ENCODE results near the gene COQ8B. TPM values are rescaled to one million over a fixed set of nuclear protein-coding genes. Genes with fewer than 3 reads are reported as not detected.
"Not testable (repeated sequence)": the region's sequence is repeated elsewhere in the genome, so short reads cannot be mapped to it uniquely, and the experiment has no call there.

COQ8B gene
- total RNA-seq, 2 donors from 2014 or later: 29.8 to 31.3 TPM

GRCh38 chr19:40650749-40651305 is 65.9 kb downstream of the COQ8B start:
- WGBS, 2 donors: 81 to 82% methylated on average over 8 of the region's 8 CpGs
- Histone ChIP-seq H3K9me3 (no peaks in the 10 kb centered on the region), H3K4me3 (no peak overlapping the region), H3K27ac (no peak overlapping the region), H3K36me3 (replicated peaks in 1 of 2; ENCODE audit: insufficient read depth in 1 of 2, low read depth in 2 of 2) (no peaks in the 10 kb centered on the region), H3K4me1 (peaks cover 2% of the 10 kb centered on the region), H3K27me3 (no peaks in the 10 kb centered on the region)
- TF ChIP-seq POLR2A (IDR thresholded peaks at IDR 0.05) (no peak), CTCF (IDR thresholded peaks at IDR 0.05) (no peak)
- DNase-seq (peak in 1 of 4 donors; percentile 56), ATAC-seq (no peak)
- intact Hi-C loops (cut with DNase I): no loop called here

GRCh38 chr19:40649903-40650675 is 66.6 kb downstream of the COQ8B start:
- H3K9me3 ChIP-seq; ATAC-seq; intact Hi-C loops (cut with DNase I); H3K36me3 ChIP-seq (replicated peaks in 1 of 2; ENCODE audit: insufficient read depth in 1 of 2, low read depth in 2 of 2); H3K27ac ChIP-seq; DNase-seq; H3K4me1 ChIP-seq; H3K4me3 ChIP-seq; H3K27me3 ChIP-seq: not testable (repeated sequence)
- WGBS, 2 donors: 73 to 83% methylated on average over 9 of the region's 9 CpGs

GRCh38 chr19:40646743-40647254 is 69.9 kb downstream of the COQ8B start:
- intact Hi-C loops (cut with DNase I): no loop called here
- Histone ChIP-seq H3K27me3 (no peaks in the 10 kb centered on the region), H3K27ac (peak overlapping the region; percentile 50 to 82 (median 70)), H3K36me3 (replicated peaks in 1 of 2; ENCODE audit: insufficient read depth in 1 of 2, low read depth in 2 of 2) (no peaks in the 10 kb centered on the region), H3K4me3 (no peak overlapping the region), H3K9me3 (no peaks in the 10 kb centered on the region), H3K4me1 (peaks cover 6% of the 10 kb centered on the region)
- DNase-seq (no peak), ATAC-seq (no peak)
- 65 to 67% methylated on average over 5 of the region's 5 CpGs for WGBS, 2 donors
- no peak for TF ChIP-seq POLR2A (IDR thresholded peaks at IDR 0.05)

GRCh38 chr19:40642757-40643305 is 73.9 kb downstream of the COQ8B start:
- no peak for ATAC-seq
- WGBS, 2 donors: 59 to 64% methylated on average over 8 of the region's 8 CpGs
- intact Hi-C loops (cut with DNase I): no loop called here

GRCh38 chr19:40642051-40642706 is 74.5 kb downstream of the COQ8B start:
- DNase-seq (no peak), ATAC-seq (no peak)
- no peak overlapping the region for H3K4me3 ChIP-seq
- H3K36me3 ChIP-seq (replicated peaks in 1 of 2; ENCODE audit: insufficient read depth in 1 of 2, low read depth in 2 of 2): no peaks in the 10 kb centered on the region
- intact Hi-C loops (cut with DNase I): no loop called here
- H3K27me3 ChIP-seq: no peaks in the 10 kb centered on the region
- no peaks in the 10 kb centered on the region for H3K9me3 ChIP-seq
- no peak overlapping the region for H3K27ac ChIP-seq
- TF ChIP-seq POLR2A (IDR thresholded peaks at IDR 0.05) (no peak), CTCF (IDR thresholded peaks at IDR 0.05) (no peak)
- peaks cover 6% of the 10 kb centered on the region for H3K4me1 ChIP-seq
- 87 to 89% methylated on average over 16 to 18 of the region's 18 CpGs for WGBS, 2 donors

More at GRCh38 chr19:40642757-40643305, 73.9 kb downstream of the COQ8B start:
- DNase-seq: no peak
- Histone ChIP-seq H3K9me3 (no peaks in the 10 kb centered on the region), H3K36me3 (replicated peaks in 1 of 2; ENCODE audit: insufficient read depth in 1 of 2, low read depth in 2 of 2) (no peaks in the 10 kb centered on the region), H3K27me3 (no peaks in the 10 kb centered on the region), H3K4me3 (no peak overlapping the region), H3K27ac (no peak overlapping the region), H3K4me1 (peaks cover 6% of the 10 kb centered on the region)
- TF ChIP-seq CTCF (IDR thresholded peaks at IDR 0.05): no peak

Small RNA genes lying within 50 kb of the gene (small RNA-seq; reads per million reads assigned to genes)
- not detected for gene RNU6-195P

Other genes with a start within 250 kb of the COQ8B start
- gene SPTBN4, start 249.9 kb downstream of the COQ8B start, total RNA-seq: 1 to 10 TPM; 1.8 to 6.3 TPM
- gene SHKBP1, start 140.0 kb downstream of the COQ8B start, total RNA-seq: 10 to 100 TPM; 43.3 to 63.6 TPM
- 100 to 1,000 TPM in 1 of 2 donors, 10 to 100 TPM in 1; 45.1 to 195 TPM for gene LTBP4, start 115.5 kb downstream of the COQ8B start, total RNA-seq
- gene NUMBL, start 26.2 kb downstream of the COQ8B start, total RNA-seq: 10 to 100 TPM in 1 of 2 donors, 1 to 10 TPM in 1; 9.1 to 73.5 TPM
- gene ITPKC, start 226 bp upstream of the COQ8B start, total RNA-seq: 10 to 100 TPM; 14.0 to 27.7 TPM
- gene ACTMAP, start 33.6 kb upstream of the COQ8B start, total RNA-seq: 1 to 10 TPM; 3.0 to 4.2 TPM
- 10 to 100 TPM; 18.7 to 42.2 TPM for gene SNRPA, start 34.3 kb upstream of the COQ8B start, total RNA-seq
- gene MIA, start 58.6 kb upstream of the COQ8B start, total RNA-seq: 1 to 10 TPM in 1 of 2 donors, not detected in 1; 5.9 TPM
- 10 to 100 TPM; 20.4 to 23.3 TPM for gene RAB4B, start 61.4 kb upstream of the COQ8B start, total RNA-seq
- 10 to 100 TPM; 50.8 to 51.4 TPM for gene EGLN2, start 82.3 kb upstream of the COQ8B start, total RNA-seq
- not detected for gene CYP2A6, start 133.6 kb upstream of the COQ8B start, total RNA-seq
- gene CYP2A7, start 165.3 kb upstream of the COQ8B start, total RNA-seq: not detected